HG03095 (cell line): ENCODE data around the gene LRRC3B.

Experiments used
- ATAC-seq: cut with Tn5 transposase; IDR thresholded peaks from one replicate; pipeline ENCODE4 v1.9.1; 2021; ENCODE audit warnings: moderate library complexity; ENCODE audit not compliant: unreplicated experiment

The LRRC3B gene

GRCh38 chr3:26630669-26631389, 8.3 kb downstream of the LRRC3B start:
- no peak for ATAC-seq

- no peak for ATAC-seq
Observed at GRCh38 chr3:26631390-26631738, 8.8 kb downstream of the LRRC3B start.

- no peak for ATAC-seq
Observed at GRCh38 chr3:26634601-26635000, 12.0 kb downstream of the LRRC3B start.

GRCh38 chr3:26636096-26636727, 13.6 kb downstream of the LRRC3B start:
- ATAC-seq: no peak

GRCh38 chr3:26637698-26638097, 15.1 kb downstream of the LRRC3B start:
- no peak for ATAC-seq

- ATAC-seq: no peak
Observed at GRCh38 chr3:26638113-26638512, 15.5 kb downstream of the LRRC3B start.

- ATAC-seq: no peak
Observed at GRCh38 chr3:26639339-26639738, 16.8 kb downstream of the LRRC3B start.

- no peak for ATAC-seq
Observed at GRCh38 chr3:26647078-26647477, 24.5 kb downstream of the LRRC3B start.

- ATAC-seq: no peak
Observed at GRCh38 chr3:26648461-26648860, 25.9 kb downstream of the LRRC3B start.

GRCh38 chr3:26652164-26652563, 29.6 kb downstream of the LRRC3B start:
- ATAC-seq: no peak

GRCh38 chr3:26653811-26654425, 31.3 kb downstream of the LRRC3B start:
- no peak for ATAC-seq

GRCh38 chr3:26655231-26655630, 32.7 kb downstream of the LRRC3B start:
- ATAC-seq: no peak

GRCh38 chr3:26657348-26657976, 34.9 kb downstream of the LRRC3B start:
- ATAC-seq: no peak

GRCh38 chr3:26668171-26668570, 45.6 kb downstream of the LRRC3B start:
- no peak for ATAC-seq

GRCh38 chr3:26668696-26669095, 46.1 kb downstream of the LRRC3B start:
- ATAC-seq: no peak

GRCh38 chr3:26675336-26675735, 52.8 kb downstream of the LRRC3B start:
- ATAC-seq: no peak

GRCh38 chr3:26681632-26682031, 59.1 kb downstream of the LRRC3B start:
- ATAC-seq: no peak

GRCh38 chr3:26682406-26682805, 59.8 kb downstream of the LRRC3B start:
- ATAC-seq: no peak

- ATAC-seq: no peak
Observed at GRCh38 chr3:26683902-26684301, 61.3 kb downstream of the LRRC3B start.

- ATAC-seq: no peak
Observed at GRCh38 chr3:26687466-26687865, 64.9 kb downstream of the LRRC3B start.

- ATAC-seq: no peak
Observed at GRCh38 chr3:26699553-26699952, 77.0 kb downstream of the LRRC3B start.

- ATAC-seq: no peak
Observed at GRCh38 chr3:26703519-26703918, 80.9 kb downstream of the LRRC3B start.
